A549 (cell line): ENCODE measurements around the gene FBXL22. TPM values are rescaled to one million over a fixed set of nuclear protein-coding genes. Genes with fewer than 3 reads are reported as not detected.
"Not testable (repeated sequence)": the region's sequence is repeated elsewhere in the genome, so short reads cannot be mapped to it uniquely, and the experiment has no call there.

Experiments
- ATAC-seq, 2 experiments: fragments of 200-7000 bp in 1 of 2; fragments of >200 bp in 1 of 2; cut with Nextera tagmentation in 1 of 2; cut with Tn5 transposase in 1 of 2; 3 replicates each; pipeline versions ENCODE4 v1.8.0 to v1.9.1; 2018 to 2020; ENCODE audit warnings: mild to moderate bottlenecking in 1 of 2, moderate library complexity in 1 of 2
- CTCF ChIA-PET: fragments of 300-600 bp; sonication (Branson Sonifier 250); formaldehyde crosslinking; extraction: SDS; loops from one replicate; lab custom pipeline; 2021; ENCODE audit warnings: antibody characterized with exemption, inconsistent platforms; lab: Yijun Ruan, JAX
- POLR2A ChIA-PET: fragments of 350-600 bp; formaldehyde crosslinking; extraction: SDS; loops from one replicate; lab custom pipeline; 2021; ENCODE audit warnings: antibody characterized with exemption, inconsistent platforms; lab: Yijun Ruan, JAX
- DNase-seq, 2 experiments: peaks; one replicate each; pipeline versions ENCODE4 v3.0.0 to v3.0.0-alpha.2; 2011 to 2016; ENCODE audit warnings: low read depth in 1 of 2, low spot score in 1 of 2
- FAIRE-seq: peaks from 2 replicates; lab custom pipeline; 2011; peaks lifted over from hg19 to GRCh38; lab: Jason Lieb, UNC
- H3K27ac ChIP-seq, 2 experiments: fragments of >200 bp; sonication (Bioruptor Twin); formaldehyde crosslinking; 3 replicates each; pipeline ENCODE4 v1.5.1; 2016 to 2017
- H3K4me1 ChIP-seq: fragments of >200 bp; sonication (Bioruptor Twin); formaldehyde crosslinking; 3 replicates; pipeline ENCODE4 v1.6.1; 2016
- H3K4me2 ChIP-seq: fragments of >200 bp; sonication (Bioruptor Twin); formaldehyde crosslinking; 3 replicates; pipeline ENCODE4 v1.6.1; 2016
- H3K4me3 ChIP-seq: fragments of >200 bp; sonication (Bioruptor Twin); formaldehyde crosslinking; 3 replicates; pipeline ENCODE4 v1.5.1; 2016
- H3K9me3 ChIP-seq: fragments of >200 bp; sonication (Bioruptor Twin); formaldehyde crosslinking; 3 replicates; pipeline ENCODE4 v1.6.1; 2016
- BHLHE40 ChIP-seq: IDR thresholded peaks from 2 replicates; pipeline ENCODE4 v1.6.1; 2012; ENCODE audit warnings: low read depth, low read length, inconsistent platforms
- CBX2 ChIP-seq: fragments of 200-600 bp; sonication (generic); IDR thresholded peaks from 2 replicates; pipeline ENCODE4 v1.6.1; 2016; ENCODE audit warnings: low read depth, mild to moderate bottlenecking, borderline replicate concordance
- CBX8 ChIP-seq: fragments of 200-600 bp; sonication (generic); IDR thresholded peaks from 2 replicates; pipeline ENCODE4 v1.6.1; 2016
- CEBPB ChIP-seq, 2 experiments: fragments of >200 bp in 1 of 2; sonication (Bioruptor Twin) in 1 of 2; formaldehyde crosslinking in 1 of 2; IDR thresholded peaks; 2 replicates each; pipeline ENCODE4 v1.6.1; 2012 to 2016
- FOSB ChIP-seq: fragments of 250-450 bp; sonication (Bioruptor Pico); IDR thresholded peaks from 2 replicates; pipeline ENCODE4 v1.5.0; 2020; ENCODE audit warnings: mild to moderate bottlenecking, moderate library complexity
- FOSL2 ChIP-seq, 2 experiments: fragments of 450-650 bp in 1 of 2; fragments of >200 bp in 1 of 2; sonication (Bioruptor Twin) in 1 of 2; formaldehyde crosslinking; IDR thresholded peaks; 2 replicates each; pipeline versions ENCODE4 v1.5.0 to v1.6.1; 2016 to 2020; ENCODE audit warnings: mild to moderate bottlenecking in 1 of 2, moderate library complexity in 1 of 2
- GATA3 ChIP-seq: IDR thresholded peaks from 2 replicates; pipeline ENCODE4 v1.6.1; 2012; ENCODE audit warnings: borderline replicate concordance
- HOXA7 ChIP-seq: fragments of 250-450 bp; sonication (Bioruptor Pico); IDR thresholded peaks from 2 replicates; pipeline ENCODE4 v1.5.0; 2020; ENCODE audit warnings: mild to moderate bottlenecking, moderate library complexity
- POLR2A ChIP-seq: IDR thresholded peaks from 2 replicates; pipeline ENCODE4 v1.6.1; 2012; ENCODE audit warnings: mild to moderate bottlenecking, low read length
- RFX5 ChIP-seq: fragments of 450-650 bp; IDR thresholded peaks from 2 replicates; pipeline ENCODE4 v1.7.1; 2014; ENCODE audit warnings: antibody characterized with exemption, mild to moderate bottlenecking, moderate library complexity
- SMC3 ChIP-seq: fragments of >200 bp; sonication (Bioruptor Twin); formaldehyde crosslinking; IDR thresholded peaks from 3 replicates; pipeline ENCODE4 v1.6.1; 2018; ENCODE audit warnings: inconsistent platforms
- WGBS: methylation state at CpG from one replicate; pipeline ENCODE4 v1.1.6; 2017; ENCODE audit errors: missing lambda C conversion rate; 5-methylcytosine and 5-hydroxymethylcytosine counted together
- polyA plus RNA-seq, 4 experiments: library from polyadenylated mRNA; depleted of rRNA in 3 of 4; stranded (reverse); fragments of >200 nt; fragmentation: RNase III in 1 of 4; extraction: RNeasy Plus Mini Kit Qiagen cat#74134 plus additional on column Dnase treatment in 1 of 4; gene quantifications; 2 replicates in 3 of 4; 3 replicates in 1 of 4; pipeline ENCODE4 v1.2.3, GENCODE V29; 2011 to 2017
- TF ChIP-seq, protein P1 (sequence below): fragments of 200-600 bp; sonication (generic); IDR thresholded peaks from 2 replicates; pipeline ENCODE4 v1.6.1; 2016; ENCODE audit warnings: antibody characterized with exemption, mild to moderate bottlenecking, moderate library complexity

Gene FBXL22
- polyA plus RNA-seq, 2 of the 4 experiments (the other 2 are of a cell fraction): 0.18 to 0.23 TPM

DNA sequence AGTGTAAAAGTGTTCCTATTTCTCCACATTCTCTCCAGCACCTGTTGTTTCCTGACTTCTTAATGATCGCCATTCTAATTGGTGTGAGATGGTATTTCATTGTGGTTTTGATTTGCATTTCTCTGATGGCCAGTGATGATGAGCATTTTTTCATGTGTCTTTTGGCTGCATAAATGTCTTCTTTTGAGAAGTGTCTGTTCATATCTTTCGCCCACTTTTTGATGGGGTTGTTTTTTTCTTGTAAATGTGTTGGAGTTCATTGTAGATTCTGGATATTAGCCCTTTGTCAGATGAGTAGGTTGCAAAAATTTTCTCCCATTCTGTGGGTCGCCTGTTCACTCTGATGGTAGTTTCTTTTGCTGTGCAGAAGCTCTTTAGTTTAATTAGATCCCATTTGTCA, 20.4 kb downstream of the FBXL22 start:
- H3K4me3 ChIP-seq, H3K4me1 ChIP-seq, H3K27ac ChIP-seq, POLR2A ChIA-PET, DNase-seq, CTCF ChIA-PET, H3K9me3 ChIP-seq, FAIRE-seq, H3K4me2 ChIP-seq, ATAC-seq: not testable (repeated sequence)
- WGBS: 95% methylated on average over 3 of the region's 3 CpGs

- DNase-seq, FAIRE-seq, ATAC-seq, H3K4me2 ChIP-seq, H3K4me1 ChIP-seq, H3K27ac ChIP-seq, POLR2A ChIA-PET, H3K4me3 ChIP-seq, H3K9me3 ChIP-seq, CTCF ChIA-PET: not testable (repeated sequence)
- WGBS: 51% methylated on average over 2 of the region's 2 CpGs
These were observed 23.6 kb downstream of the FBXL22 start for GRCh38 chr15:63620760-63621159.

GRCh38 chr15:63623232-63623969, 26.2 kb downstream of the FBXL22 start:
- POLR2A ChIA-PET: interaction anchor here (0.5 kb wide), 1 partner anchor 265 kb away, joined by 3 read pairs; no protein-coding TSS in a partner anchor
- CTCF ChIA-PET: interaction anchor here (1.0 to 4.4 kb wide), 6 partner anchors 9 to 23 kb away, joined by 3 to 29 read pairs (median 3); no protein-coding TSS in a partner anchor
- ATAC-seq (no peak), DNase-seq (no peak), FAIRE-seq (no peak)
- WGBS: 86% methylated on average over 8 of the region's 8 CpGs
- no peak overlapping the region for H3K4me3 ChIP-seq
- H3K4me2 ChIP-seq: no peak overlapping the region
- no peak overlapping the region for H3K27ac ChIP-seq
- H3K4me1 ChIP-seq: no peaks in the 10 kb centered on the region
- TF ChIP-seq FOSB (CRISPR knock-in tag): no peak
- no peak for TF ChIP-seq RFX5
- no peak for TF ChIP-seq CBX2
- no peak for TF ChIP-seq BHLHE40
- no peak for TF ChIP-seq CBX8
- TF ChIP-seq FOSL2 (IDR thresholded peaks at IDR 0.05): no peak
- peak; percentile 44 for TF ChIP-seq FOSL2 (CRISPR knock-in tag; IDR thresholded peaks at IDR 0.05)
- no peak for TF ChIP-seq SMC3
- no peaks in the 10 kb centered on the region; the same call in 2 of the 3 replicates for H3K9me3 ChIP-seq

DNA sequence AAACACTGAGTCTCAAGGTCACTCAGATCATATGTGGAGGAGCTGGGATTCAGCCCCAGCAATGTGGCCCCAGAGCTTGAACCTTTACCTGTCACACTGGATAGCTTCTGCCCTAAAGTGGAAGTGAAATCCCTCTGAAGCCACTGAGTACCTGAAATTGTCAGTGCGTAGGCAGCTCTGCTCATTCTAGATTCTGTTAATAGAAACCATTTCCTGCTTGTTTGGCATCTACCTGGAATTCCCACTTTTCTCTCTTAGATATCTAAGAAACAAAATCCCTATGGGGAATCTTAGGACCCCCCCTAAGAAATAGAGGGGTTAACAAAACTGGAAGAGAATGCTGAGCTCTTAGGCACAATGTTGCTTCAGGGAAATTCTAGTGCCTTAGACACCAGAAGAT, 29.8 kb downstream of the FBXL22 start:
- ATAC-seq (no peak), DNase-seq (no peak), FAIRE-seq (no peak)
- H3K4me2 ChIP-seq: no peak overlapping the region
- ChIA-PET CTCF (interaction anchor here (0.6 to 6.8 kb wide), 4 partner anchors 10 to 435 kb away, joined by 3 to 46 read pairs (median 3); no protein-coding TSS in a partner anchor), POLR2A (no interaction called here)
- H3K9me3 ChIP-seq: no peaks in the 10 kb centered on the region
- H3K4me1 ChIP-seq: no peaks in the 10 kb centered on the region
- H3K27ac ChIP-seq: no peak overlapping the region
- WGBS: 100% methylated on average over 1 of the region's 1 CpG
- TF ChIP-seq CEBPB (IDR thresholded peaks at IDR 0.05): no peak
- TF ChIP-seq, all 56 proteins: peak for 0
- no peak overlapping the region for H3K4me3 ChIP-seq

DNA sequence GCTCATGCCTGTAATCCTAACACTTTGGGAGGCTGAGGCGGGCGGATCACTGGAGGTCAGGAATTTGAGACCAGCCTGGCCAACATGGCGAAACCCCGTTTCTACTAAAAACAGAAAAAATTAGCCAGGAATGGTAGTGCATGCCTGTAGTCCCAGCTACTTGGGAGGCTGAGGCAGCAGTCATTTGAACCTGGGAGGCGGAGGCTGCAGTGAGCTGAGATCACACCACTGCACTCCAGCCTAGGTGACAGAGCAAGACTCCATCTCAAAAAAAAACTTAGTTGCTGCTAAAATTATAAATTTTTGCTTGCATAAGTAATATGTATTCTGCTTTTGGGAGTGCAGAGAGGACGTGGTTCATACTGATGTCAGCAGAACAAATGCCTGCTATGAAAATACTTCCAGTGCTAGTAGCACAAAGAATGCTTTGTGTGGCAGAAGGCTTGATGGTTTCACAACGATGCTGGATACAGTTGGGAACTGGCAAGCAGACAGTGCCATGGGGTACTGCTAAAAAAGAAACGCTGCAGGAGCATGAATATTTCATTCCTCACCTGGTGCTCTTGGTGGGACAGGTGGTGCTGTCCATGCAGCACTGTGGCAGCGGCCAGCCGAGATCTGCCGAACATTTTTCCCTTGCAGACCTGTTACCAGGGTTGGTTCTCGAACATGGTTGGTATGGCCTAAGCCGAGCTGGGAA, 31.1 kb downstream of the FBXL22 start:
- ATAC-seq (no peak), DNase-seq (no peak), FAIRE-seq (no peak)
- 85% methylated on average over 13 of the region's 13 CpGs for WGBS
- POLR2A ChIA-PET: no interaction called here
- H3K9me3 ChIP-seq: no peaks in the 10 kb centered on the region
- no peaks in the 10 kb centered on the region for H3K4me1 ChIP-seq
- no peak overlapping the region for H3K4me3 ChIP-seq
- TF ChIP-seq POLR2A: no peak
- TF ChIP-seq GATA3: no peak
- TF ChIP-seq HOXA7: no peak
- TF ChIP-seq, protein P1, sequence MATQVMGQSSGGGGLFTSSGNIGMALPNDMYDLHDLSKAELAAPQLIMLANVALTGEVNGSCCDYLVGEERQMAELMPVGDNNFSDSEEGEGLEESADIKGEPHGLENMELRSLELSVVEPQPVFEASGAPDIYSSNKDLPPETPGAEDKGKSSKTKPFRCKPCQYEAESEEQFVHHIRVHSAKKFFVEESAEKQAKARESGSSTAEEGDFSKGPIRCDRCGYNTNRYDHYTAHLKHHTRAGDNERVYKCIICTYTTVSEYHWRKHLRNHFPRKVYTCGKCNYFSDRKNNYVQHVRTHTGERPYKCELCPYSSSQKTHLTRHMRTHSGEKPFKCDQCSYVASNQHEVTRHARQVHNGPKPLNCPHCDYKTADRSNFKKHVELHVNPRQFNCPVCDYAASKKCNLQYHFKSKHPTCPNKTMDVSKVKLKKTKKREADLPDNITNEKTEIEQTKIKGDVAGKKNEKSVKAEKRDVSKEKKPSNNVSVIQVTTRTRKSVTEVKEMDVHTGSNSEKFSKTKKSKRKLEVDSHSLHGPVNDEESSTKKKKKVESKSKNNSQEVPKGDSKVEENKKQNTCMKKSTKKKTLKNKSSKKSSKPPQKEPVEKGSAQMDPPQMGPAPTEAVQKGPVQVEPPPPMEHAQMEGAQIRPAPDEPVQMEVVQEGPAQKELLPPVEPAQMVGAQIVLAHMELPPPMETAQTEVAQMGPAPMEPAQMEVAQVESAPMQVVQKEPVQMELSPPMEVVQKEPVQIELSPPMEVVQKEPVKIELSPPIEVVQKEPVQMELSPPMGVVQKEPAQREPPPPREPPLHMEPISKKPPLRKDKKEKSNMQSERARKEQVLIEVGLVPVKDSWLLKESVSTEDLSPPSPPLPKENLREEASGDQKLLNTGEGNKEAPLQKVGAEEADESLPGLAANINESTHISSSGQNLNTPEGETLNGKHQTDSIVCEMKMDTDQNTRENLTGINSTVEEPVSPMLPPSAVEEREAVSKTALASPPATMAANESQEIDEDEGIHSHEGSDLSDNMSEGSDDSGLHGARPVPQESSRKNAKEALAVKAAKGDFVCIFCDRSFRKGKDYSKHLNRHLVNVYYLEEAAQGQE: no peak
- H3K4me2 ChIP-seq: no peak overlapping the region
- H3K27ac ChIP-seq: no peak overlapping the region
- CTCF ChIA-PET: interaction anchor here (0.6 to 6.8 kb wide), 4 partner anchors 13 to 146 kb away, joined by 3 to 46 read pairs (median 4); no protein-coding TSS in a partner anchor
